ENCODE results near the gene MAP4K4. TPM values are rescaled to one million over a fixed set of nuclear protein-coding genes. Genes with fewer than 3 reads are reported as not detected.

Gene MAP4K4
- total RNA-seq, 1 experiment from 2014 or later: 7.6 TPM

GRCh38 chr2:101722864-101723263, 25.4 kb downstream of the MAP4K4 start:
- DNase-seq (ENCODE audit: low spot score): no peak

DNA sequence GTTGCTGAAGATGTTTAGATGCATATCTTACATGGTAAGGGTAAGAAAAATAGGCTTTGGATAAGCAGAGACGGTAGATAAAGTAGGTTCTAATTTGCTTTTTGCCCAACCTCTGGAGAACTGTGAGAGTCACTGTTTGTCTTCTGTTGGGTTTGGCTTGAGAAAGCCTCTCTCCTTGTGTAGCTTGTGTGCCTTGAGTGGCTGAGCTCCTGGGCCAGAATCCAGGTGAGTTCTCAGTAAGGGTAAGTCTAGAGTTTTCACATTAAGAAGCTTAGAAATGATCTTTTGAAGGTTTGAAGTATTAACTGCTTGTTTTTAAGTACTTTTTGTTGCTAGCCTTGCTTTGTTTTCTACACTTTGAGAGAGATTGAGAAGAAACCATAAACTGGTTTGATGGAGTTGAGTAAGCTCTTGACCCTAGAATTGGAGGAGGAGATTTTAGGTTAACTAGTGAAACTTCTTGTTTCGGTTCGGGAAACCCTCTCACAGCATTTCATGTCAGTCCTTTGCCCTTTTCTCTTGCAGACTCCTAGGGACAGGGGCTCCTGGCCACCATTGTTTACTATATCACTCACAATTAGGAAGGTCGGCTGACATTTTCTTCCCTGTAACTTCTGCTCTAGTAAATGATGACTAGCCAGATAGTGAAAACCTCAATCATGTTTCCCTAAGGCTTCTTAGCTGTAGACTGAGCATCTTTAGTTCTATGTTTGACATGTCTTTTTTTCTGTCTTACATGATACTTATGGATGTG, 26.0 kb downstream of the MAP4K4 start:
- no peak for DNase-seq (ENCODE audit: low spot score)

DNA sequence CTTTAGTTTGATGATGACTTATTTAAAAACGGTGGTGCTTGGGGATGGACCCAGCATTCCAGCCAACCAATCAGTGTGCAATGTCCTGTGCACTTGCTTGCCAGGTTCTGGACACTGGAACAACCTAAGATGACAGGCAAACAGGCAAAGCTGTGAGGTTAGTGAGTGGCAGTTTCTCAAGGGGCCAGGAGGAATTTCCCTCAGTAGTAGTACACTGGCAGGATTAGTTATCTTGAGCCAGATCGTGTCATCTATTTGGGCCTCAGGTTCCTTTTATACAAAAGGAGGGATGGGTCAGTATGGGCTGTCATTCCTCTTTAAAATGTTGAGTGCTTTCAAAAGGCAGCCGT, 26.6 kb downstream of the MAP4K4 start:
- DNase-seq (ENCODE audit: low spot score): no peak

- DNase-seq (ENCODE audit: low spot score): no peak
Measured at GRCh38 chr2:101725038-101725437, 27.5 kb downstream of the MAP4K4 start.

- no peak for DNase-seq (ENCODE audit: low spot score)
Measured at GRCh38 chr2:101725515-101726192, 28.1 kb downstream of the MAP4K4 start.

GRCh38 chr2:101728865-101729264, 31.4 kb downstream of the MAP4K4 start:
- no peak for DNase-seq (ENCODE audit: low spot score)

DNA sequence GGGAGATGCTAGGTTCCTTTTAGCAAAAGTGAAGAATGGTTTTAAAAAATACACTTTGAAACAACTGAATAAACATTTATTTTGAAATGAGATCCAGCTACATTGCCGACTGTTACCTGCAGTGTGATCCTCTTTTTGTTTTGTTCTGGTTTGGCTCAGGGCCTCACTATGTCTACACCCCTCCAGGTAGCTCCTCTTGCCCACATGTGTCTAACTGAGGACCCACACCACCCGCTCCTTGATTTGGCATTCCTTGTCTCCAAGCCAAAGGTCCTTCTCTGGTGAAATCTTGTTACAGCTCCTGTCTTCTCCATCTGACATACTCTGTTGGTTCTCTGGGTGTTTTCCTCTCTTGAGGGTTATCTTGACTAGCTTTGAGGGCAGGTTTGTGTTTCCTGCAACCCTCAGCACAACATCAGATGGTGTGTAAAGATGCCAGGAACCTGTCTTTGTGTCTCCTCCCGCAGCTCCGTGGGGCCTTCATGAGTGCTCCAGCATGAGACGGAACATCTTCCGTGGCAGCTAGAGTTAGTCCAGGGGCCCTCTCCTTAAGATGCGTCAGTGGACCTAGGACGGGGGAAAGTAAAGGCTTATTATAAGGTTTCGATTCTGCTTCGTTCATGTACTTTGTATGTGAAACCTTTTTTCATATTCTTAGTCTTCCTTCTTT, 32.1 kb downstream of the MAP4K4 start:
- DNase-seq (ENCODE audit: low spot score): no peak

DNA sequence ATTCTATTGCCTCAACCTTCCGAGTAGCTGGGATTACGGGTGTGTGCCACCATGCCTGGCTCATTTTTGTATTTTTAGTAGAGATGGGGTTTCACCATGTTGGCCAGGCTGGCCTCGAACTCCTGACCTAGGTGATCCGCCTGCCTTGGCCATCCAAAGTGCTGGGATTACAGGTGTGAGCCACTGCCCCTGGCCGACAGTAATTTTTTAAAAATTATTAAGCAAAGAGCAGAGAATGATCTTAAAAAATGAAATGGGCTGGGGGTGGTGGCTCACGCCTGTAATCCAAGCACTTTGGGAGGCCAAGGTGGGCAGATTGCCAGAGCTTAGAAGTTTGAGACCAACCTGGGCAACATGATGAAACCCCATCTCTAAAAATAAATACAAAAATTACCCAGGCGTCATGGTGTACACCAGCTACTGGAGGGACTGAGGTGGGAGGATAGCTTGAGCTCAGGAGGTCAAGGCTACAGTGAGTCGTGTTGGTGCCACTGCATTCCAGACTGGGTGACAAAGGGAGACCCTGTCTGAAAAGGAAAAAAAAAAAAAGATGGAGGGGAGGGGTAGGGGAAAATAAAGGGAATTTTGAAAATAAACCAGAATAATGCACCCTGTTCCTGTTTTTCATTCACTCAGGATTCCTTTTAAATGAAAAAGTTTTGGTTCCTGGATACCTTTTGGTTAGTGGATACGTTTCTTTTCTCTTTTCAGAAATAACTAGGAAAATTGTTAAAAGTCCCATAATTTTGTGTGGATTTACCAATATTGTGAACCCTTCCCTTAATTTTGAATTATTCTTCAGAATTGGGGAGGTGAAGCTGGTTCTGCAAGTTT, 33.9 kb downstream of the MAP4K4 start:
- DNase-seq (ENCODE audit: low spot score): no peak

GRCh38 chr2:101732199-101732598, 34.7 kb downstream of the MAP4K4 start:
- DNase-seq (ENCODE audit: low spot score): no peak

DNA sequence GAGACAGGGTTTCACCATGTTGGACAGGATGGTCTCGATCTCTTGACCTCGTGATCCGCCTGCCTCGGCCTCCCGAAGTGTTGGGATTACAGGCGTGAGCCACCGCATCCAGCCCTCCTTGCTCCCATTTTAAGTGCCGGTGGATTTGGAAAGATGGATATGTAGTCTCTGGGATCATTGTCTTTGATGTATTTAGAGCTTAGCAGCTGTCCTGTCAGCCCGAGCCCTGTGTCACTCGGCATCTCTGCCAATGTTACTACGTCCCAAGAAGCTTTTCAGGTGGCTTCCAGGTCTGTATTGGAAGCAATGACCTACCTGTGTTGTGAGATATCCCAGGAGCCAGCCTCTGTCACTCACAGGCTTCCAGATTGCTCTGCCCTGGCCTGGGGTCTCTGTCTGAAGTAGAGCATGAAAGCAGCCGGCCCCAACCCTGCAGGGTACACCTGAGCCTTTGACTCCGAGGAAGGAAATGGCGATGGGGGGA, 35.3 kb downstream of the MAP4K4 start:
- DNase-seq (ENCODE audit: low spot score): no peak

- DNase-seq (ENCODE audit: low spot score): no peak
Measured at GRCh38 chr2:101733257-101733993, 35.9 kb downstream of the MAP4K4 start.

GRCh38 chr2:101734505-101735165, 37.1 kb downstream of the MAP4K4 start:
- no peak for DNase-seq (ENCODE audit: low spot score)

DNA sequence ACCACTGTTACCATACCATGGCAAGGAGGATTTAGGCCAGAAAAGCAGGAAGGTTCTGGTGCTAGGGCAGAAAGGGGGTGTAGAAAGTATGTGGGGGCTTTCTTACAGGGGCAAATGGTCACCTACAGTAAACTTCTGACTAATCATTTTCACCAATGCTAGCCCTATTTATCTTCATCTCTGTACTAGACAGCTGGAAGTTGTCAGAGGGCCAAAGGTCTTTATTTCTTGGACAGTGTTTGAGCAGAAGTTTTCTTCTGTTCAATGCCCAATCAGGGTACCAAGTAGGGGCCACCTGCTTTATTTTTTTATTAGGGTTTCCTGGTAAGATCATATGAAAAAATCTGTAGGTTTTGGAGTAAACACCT, 37.6 kb downstream of the MAP4K4 start:
- no peak for DNase-seq (ENCODE audit: low spot score)

DNA sequence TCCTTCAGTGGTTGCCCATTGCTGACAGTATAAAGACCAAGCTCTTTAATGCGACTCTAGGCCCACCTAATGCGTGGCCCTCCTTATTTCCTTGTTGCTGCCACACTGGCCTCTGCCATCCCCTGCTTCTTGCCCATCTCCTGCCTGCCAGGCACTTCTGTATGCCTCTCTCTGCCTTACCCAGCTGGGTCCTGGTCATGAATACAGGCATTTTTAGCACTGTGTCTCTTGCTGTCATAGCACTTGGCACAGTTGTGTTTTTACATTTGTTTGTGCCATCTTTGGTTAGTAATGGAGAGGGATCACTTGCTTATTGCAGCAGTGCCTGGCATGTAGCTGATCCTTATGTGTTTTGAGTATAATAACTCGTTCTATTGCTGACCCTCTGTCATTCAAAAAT, 38.7 kb downstream of the MAP4K4 start:
- no peak for DNase-seq (ENCODE audit: low spot score)

- DNase-seq (ENCODE audit: low spot score): no peak
Measured at GRCh38 chr2:101736861-101737291, 39.4 kb downstream of the MAP4K4 start.

- no peak for DNase-seq (ENCODE audit: low spot score)
Measured at GRCh38 chr2:101737478-101738255, 40.2 kb downstream of the MAP4K4 start.

DNA sequence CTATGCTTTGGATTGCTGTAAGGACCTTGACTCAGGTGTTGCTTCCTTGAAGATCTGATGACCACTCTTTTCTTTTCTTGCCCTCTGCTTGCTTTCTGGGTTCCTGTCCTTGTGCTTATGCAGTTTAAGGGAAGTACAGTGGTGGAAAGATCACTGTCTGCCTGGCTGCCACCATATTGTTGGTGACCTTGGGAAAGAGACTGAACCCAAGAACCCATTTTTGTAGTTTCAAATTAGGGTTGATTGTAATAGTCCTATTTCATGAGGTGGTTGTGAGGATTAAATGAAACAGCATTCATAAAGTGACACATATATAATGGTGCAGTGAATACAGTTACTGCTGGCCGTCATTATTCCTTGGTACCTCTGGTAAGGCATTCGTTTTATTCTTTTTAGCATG, 41.1 kb downstream of the MAP4K4 start:
- DNase-seq (ENCODE audit: low spot score): no peak

- no peak for DNase-seq (ENCODE audit: low spot score)
Measured at GRCh38 chr2:101740555-101740964, 43.1 kb downstream of the MAP4K4 start.

- no peak for DNase-seq (ENCODE audit: low spot score)
Measured at GRCh38 chr2:101741775-101742520, 44.4 kb downstream of the MAP4K4 start.
